ENCODE results near the gene HNRNPUL1.

GRCh38 chr19:41295499-41295898 is 31.3 kb downstream of the HNRNPUL1 start:
- no peak for TF ChIP-seq SPI1 (IDR thresholded peaks at IDR 0.05; ENCODE audit: low read depth, low read length)
- TF ChIP-seq POLR2AphosphoS5 (IDR thresholded peaks at IDR 0.05; ENCODE audit: low read depth, low read length) = no peak

Data from GM12891 (cell line).